Stimulated activated CD4-positive, alpha-beta T cell treated with anti-CD3 and anti-CD28 coated beads, TNF-alpha, amount 100 ng/mL, for 48 hours (primary cell): ENCODE measurements around the gene XRCC4.
"Not testable (repeated sequence)": the region's sequence is repeated elsewhere in the genome, so short reads cannot be mapped to it uniquely, and the experiment has no call there.

ENCODE experiments used
- DNase-seq, 3 donors: peaks; one replicate each; pipeline ENCODE4 v3.0.0-alpha.2; 2020; ENCODE audit warnings: low read depth in 3 of 3

The XRCC4 gene

DNA sequence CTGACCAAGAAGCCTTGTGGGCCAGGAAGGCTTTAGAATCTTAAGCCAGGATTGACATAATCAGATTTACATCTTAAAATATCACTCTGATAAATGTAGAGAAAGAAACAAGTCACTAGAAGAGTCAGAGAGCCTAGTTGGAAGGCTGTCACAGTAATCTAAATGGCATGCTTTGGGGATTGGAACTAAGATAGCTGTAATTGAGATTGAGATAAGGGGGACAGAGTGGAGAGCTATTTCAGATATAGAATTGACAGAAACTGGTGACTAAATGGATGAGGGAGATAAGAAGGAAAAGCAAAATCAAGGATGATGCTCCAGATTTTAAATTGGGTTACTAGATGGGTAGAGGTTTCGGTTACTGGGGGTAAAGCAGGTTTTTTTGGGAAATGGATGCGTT lies 100.5 kb downstream of the XRCC4 start:
- no peak for DNase-seq

DNA sequence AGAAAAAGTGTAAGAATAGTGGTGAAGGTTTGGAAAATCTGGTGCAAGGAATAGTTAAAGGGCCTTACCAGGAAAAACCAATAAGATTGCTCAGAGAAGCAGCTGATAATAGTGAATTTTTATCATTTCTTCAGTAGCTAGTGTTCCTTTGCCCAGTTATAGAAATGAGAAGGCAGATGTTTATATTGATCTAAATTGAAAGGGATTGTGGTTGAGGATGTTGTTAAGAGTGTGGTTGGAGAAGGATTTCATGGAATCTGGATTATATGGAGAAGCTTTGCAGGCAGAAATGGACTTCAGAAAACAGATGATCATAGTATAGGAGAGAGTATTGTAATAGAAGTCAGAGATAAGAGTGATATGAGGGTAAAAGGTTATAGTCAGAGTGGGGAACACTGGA lies 102.6 kb downstream of the XRCC4 start:
- DNase-seq, result no peak

DNA sequence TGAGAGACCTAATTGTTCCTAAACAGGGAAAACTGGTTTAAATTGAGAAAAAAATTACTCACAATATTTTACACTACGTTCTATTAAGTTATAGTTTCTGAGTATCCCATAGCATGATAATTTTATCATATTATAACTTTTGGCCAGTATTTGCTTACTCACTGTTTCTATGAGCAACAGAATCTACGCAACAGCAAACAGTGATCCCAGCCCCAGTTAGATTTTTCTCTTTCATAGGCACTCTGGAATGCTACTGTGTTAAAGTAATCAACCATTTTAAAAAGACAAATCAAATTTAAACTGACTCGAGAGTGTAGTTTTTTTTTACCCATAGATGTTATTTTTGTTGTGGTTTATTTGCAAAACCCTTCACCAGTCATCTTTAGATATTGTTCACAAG lies 107.2 kb downstream of the XRCC4 start:
- DNase-seq, result no peak

DNA sequence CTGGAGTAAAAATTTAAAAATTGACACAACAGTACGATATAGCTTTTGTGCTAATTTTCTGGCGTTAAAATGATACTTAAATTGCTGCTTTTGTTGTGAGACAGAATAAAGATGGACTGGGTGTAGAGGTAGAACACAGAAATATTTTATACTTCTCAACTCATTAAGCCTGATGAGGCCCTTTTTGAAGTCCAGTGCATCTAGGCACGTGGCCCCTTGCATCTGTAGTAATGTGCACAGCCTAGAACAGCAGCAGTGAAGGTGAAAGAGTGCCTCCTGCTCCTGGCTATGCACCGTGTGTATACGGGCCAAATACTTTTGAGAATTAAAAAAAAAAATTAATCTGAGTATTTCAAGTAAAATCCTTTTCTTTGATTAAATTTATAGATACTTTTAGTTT lies 115.6 kb downstream of the XRCC4 start:
- no peak for DNase-seq

DNA sequence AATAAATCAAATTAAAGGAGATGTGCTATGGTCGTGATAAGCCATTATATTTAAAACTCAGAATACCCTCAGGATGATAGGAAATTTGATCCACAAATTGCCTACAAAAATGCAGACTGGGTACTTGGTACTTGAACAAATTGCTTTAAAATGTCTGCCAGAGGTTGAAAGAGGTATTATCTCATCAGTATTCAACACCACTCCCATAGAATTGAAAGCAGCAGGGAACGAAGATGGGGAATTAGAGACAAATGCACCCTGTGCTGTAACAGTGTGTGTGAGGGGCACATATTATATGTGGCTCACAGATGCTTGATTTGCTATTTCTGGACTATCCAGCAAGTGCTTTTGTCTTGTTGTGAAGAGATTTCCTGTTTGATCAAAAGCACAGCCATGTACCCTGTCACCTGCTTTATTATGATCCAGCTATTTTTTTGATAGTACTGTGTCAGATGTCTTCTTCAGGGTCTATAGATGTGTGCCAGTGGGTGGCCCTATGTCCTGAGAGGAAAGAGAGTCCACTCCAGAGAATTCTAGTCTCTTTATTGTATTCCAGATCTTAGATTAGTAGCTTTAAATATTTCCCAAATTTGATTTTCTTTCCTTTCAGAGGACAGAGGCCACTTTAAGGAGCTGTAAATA lies 120.1 kb downstream of the XRCC4 start:
- no peak for DNase-seq

DNA sequence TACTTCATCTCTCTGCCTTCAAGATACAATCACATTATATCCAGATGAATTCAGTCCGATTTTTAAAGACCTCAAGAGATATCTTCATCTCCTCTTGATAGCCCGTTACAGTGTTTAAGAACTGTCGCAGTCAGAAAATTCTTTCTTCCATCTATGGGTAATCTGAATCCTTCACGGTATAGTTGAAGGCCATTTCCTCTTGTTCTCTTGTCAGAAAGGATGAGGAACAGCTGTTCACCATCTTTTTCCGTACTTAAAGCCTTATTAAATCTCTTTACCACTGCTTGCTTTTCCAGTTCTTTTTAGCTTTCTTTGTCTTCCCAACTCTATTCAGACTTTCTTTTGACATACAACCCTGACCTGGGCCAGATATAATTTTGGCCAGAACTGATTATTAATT lies 121.8 kb downstream of the XRCC4 start:
- no peak for DNase-seq

DNA sequence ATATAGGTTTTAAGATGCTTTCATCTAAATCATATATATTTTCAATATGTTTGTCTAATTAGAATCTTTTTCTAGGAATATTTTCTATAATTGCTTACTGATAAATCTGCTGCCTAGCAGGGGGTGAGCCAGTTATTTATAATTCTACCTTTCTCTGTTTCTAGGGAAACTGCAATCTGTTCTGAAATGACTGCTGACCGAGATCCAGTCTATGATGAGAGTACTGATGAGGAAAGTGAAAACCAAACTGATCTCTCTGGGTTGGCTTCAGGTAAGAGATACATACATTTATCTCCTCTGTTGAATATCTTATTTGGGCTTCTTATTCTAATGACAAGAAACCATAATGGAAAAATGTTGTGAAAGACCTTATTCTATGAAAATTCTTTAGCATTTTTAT lies 127.3 kb downstream of the XRCC4 start:
- no peak for DNase-seq

DNA sequence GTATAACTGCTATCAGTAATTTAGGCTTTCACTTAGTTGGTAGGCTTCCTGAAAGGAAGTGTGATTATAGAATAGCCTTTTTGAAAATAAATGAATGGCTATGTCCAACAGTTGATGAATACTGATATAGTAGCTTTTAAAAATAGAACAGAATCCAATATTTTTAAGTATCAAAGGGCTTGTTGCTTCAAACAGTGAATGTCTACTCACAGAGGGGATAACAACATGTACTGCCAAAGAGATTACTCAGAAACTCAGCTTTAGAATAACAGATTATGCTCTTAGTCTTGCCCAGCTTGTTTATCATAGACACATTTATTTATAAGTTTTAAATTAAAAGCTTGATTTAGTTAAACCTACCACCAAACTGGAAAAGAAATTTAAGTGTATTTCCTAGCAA lies 132.6 kb downstream of the XRCC4 start:
- DNase-seq, result no peak

DNA sequence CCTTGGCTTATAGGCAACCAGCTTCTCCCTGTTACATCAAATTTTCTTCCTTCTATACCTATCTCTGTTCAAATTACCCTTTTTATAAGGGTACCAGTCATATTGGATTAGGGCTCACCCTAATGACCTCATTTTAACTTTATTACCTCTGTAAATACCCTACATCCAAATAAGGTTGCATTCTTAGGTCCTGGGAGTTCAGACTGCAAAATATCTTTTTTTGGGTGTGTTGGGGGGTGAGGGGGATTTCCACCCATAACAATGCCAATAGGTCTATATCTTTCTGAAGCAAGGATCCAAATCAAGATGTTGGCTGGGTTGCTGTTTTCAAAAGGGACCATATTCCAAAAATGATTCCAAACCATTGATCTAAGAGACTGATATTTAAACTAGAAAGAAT lies 141.7 kb downstream of the XRCC4 start:
- no peak for DNase-seq

DNA sequence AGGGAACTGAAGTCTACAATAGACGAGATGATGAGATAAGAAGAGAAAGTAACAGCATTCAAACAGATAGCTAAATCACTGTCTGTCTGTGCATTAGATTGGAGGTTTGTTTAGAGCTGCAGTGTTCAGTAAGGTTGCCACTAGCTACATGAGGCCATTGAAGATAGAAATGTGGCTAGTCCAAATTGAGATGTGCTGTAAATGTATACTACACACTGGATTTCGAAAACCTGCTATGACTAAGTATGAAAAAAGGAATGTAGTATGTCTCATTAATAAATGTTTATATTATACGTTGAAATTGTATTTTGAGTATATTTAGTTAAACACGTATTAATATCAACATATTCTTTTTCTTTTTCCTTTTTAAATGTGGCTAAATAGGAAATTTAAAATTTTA lies 142.1 kb downstream of the XRCC4 start:
- no peak for DNase-seq

DNA sequence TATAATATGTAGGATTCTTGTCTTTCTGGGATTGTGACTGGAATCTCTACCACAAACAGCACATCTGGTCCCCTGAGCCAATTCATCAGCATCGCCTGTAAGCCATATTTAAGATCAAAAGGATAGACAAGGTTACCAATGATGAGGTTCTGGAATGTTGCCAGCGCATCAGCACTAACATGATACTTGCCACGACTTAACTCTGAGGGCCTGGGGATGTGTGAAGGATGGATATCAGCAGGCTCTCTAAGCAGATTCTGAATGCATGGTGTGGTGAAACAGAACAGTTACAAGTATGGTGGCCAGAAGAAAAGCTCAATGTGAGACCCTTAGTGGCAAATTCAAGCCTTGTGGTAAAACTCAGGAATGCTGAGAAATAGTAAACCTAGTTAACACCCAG lies 143.0 kb downstream of the XRCC4 start:
- no peak for DNase-seq

DNA sequence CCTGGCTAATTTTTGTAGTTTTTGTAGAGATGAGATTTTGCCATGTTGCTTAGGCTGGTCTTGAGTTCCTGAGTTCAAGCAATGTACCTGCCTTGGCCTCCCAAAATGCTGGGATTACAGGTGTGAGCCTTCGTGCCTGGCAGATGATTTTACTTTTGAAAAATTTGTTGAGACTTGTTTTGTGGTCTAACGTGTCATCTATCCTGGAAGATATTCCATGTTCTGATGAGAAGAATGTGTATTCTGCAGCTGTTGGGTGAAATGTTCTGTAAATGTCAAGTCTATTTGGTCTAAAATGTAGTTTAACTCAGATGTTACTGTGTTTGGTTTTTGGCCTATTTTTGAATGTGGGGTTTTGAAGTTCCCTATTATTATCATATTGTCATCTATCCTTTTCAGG lies 145.6 kb downstream of the XRCC4 start:
- no peak for DNase-seq

DNA sequence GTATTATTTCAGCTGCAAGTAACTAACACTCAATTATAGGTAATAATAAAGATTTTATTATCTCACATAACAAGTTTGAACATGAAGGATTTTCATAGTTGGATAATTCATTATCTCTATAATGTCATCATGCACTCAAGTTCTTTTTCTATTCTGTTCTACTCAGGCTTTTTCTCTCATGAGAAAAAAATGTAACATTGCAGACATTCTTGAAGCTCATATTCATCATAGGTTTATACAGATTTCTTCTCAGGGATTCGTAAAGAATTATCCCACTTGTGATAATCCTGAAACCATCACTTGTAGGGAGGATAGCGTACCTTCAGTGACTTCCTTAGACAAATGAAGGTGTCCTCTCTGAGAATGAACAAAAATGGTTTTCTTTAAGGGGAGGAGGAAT lies 150.3 kb downstream of the XRCC4 start:
- no peak for DNase-seq

DNA sequence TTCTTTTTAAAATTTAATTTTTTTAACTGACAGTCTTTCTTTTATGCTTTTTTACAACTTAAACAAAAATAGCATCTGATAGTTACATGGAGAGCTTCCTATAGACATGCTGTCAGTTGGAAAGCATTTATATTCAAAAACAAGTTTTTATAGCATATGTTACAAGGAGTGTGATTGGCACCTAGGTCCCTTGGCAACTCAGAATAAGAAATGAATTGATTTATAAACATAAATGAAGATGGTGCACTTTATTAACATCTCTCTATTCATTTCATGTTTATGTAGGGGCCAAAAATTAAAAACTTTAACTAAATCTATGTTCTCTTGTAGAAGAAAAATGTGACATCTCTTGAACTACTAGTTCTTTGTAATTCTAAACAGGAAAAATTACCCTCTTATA lies 153.2 kb downstream of the XRCC4 start:
- DNase-seq, result no peak

DNA sequence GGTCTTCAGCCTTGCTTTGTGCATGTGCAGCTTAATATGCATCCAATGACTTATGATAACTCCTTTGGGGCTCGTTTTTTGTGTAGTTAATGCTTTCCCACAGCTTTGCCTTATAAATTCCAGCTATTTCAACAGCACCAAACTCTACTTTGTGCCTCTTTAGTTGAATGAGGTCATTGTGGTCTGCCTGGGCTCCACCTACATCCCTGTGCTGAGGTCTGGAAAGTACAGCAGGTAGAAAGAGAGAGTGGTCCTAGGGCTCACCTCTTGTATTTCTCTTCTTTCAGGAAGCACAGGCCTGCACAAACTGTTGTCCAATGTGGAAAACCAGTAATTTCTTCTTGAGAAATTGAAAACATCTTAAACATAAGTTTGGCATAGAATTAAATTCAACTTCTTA lies 167.2 kb downstream of the XRCC4 start:
- DNase-seq, result no peak

DNA sequence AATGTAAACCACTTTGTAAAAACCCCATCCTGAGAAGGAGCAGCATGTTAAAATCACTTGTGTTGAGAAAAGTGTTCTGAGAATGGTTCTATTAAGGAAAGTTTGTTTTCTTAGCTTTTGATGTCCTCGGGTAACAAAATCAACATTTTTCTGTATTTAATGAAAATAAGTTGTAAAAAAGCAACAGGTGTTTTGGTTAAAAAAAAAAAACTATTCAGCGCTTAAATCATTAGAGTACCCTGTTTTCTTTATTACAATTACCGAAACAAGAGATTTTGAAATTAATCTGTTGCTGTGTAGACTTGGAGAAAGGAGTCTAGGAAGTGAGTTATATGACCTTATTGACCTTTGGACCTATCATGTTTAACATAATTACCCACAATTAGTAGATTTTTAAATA lies 167.7 kb downstream of the XRCC4 start:
- no peak for DNase-seq

DNA sequence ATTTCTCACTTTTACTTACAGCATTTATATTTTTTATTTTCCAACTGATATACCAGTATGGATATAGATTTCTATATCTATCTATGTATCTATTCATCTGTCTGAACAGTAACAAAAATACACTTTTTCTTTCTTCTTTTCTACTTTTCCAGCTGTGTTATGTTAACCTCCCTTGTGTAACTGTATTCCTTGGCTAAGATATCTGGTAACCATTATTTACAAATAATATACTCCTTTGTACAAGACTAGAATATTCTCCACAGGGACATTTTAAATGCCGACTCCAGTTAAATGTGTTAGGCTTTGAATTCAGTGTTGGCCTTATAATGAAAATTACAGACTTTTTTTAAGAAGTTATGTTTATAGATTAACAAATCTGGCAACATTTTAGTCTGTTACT lies 168.7 kb downstream of the XRCC4 start:
- DNase-seq, result no peak

DNA sequence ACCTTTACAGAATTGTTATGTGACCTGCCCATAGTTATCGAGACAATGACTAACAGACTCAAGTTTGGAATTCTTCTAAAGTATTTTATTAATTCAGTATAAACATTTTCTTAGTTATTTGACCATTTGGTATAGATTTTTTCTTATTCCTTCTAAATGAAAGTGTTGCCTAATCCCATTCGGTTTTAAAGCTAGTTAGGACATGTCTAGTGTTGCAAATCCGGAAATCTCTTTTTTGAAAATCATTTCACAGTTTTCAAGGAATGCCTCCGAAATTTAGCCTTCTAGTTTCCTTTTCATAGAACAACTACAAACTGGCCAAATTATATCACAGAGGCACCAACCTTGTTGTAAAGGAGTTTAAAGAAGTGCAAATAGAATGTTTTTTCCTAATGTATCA lies 171.8 kb downstream of the XRCC4 start:
- DNase-seq, result no peak

DNA sequence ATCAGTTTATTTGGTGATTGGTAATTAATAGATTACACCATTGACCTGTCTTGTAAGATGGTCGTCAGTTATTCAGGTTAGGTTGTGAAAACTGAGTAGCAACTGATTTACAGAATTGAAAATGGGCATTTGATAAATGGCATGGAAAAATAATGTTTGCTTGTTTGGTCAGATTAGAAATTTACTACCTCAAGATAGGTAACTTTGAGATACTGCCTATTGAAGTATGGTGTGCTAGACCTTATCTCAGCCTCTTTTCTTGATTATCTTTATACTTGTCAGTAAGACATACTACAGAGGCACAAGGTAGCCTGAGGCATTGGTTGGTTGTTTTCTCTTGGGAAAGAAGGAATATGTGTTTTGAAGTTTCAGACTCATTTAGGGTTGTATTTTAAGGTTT lies 174.5 kb downstream of the XRCC4 start:
- no peak for DNase-seq

DNA sequence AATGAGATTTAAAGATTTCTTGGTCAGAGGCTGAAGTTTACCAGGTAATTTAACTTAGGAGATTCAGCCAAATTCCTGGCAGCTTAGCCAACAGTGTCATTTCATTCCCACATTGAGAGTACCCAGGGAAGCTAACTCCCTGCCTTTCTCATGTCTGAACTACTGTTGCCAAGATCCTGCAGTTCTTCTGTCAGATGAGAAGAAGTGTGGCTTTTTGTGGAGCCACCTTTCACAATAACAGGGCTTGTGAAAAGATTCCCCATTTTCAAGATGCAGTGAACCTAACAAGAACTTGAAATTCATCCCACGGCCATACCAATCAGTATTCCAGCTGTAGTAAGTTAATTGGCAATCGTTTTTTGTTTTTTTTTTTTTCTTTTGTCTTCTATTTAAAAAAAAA lies 176.4 kb downstream of the XRCC4 start:
- DNase-seq, result no peak

DNA sequence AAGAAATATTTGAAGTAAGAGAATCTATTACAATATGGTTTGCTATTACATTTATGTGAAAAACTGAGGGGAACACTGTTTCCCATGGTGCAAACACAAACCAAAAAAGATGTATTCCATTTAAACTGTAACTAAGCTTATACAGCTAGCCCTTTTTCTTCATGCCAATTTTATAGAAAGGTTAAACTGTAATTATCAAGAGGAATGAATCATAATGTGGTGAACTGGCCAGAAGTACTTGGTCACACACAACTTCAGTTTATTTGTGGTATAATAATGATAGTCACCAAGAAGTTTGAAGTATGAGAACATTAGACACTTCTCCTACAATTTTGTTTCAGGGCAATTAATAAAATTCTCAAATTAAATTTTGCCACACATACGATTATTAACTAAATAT lies 177.9 kb downstream of the XRCC4 start:
- DNase-seq, result no peak

DNA sequence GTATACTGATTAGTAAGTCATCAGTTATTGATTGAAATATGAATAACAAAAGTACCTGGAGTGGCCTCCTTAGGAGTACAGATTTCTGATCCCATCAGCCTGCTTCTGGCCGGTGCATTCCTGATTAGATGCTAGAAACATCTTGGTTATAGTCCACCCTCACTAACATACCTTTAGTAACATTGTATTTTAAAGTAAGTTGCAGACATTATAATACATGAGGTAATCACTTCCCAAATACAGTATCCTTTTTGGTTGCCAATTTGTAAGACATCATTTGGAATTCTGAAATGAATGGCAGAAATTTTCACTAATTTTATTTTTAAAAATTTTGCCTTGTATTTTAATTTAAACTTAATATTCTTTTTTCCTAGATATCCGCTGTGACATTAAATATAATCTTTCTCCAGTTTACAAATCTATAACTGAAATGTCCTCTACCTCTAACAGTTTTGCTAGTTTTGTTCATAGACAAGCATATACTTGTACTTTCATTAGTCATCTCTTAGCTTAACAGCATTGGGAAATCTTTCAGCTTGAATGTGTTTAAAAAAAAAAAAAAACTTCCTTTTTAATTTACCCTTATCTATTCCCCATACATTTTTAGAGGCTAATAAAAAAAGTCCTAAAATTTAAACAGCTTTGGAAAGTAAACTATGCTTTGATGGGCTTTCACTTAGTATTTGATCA lies 178.9 kb downstream of the XRCC4 start:
- DNase-seq, result no peak

DNA sequence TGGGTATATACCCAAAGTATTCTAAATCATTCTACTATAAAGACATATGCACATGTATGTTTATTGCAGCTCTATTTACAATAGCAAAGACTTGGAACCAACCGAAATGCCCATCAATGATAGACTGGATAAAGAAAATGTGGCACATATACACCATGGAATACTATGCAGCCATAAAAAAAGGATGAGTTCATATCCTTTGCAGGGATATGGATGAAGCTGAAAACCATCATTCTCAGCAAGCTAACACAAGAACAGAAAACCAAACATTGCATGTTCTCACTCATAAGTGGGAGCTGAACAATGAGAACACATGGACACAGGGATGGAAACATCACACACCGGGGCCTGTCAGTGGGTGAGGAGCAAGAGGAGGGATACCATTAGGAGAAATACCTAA lies 180.3 kb downstream of the XRCC4 start:
- DNase-seq, result not testable (repeated sequence)

DNA sequence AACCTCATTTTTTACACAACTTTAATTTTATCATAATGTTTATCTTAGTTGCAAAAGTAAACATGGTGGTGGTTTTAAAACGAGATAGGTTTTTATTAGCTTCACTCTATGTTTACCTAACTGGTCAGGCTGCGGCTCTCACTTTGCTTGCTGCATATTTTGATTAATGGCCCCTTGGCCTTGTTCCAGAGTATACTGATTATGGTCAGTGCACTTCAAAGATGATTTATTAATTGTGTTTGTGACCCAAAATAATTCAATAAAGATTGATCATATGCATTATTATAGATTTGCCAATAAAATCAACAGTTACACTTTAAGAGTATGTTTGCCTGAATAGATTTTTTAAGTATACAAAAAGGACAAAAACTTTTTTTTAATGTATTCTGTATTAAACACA lies 188.0 kb downstream of the XRCC4 start:
- no peak for DNase-seq
